Stimulated activated CD4-positive, alpha-beta T cell treated with anti-CD3 and anti-CD28 coated beads, TNF-alpha, amount 100 ng/mL, for 48 hours (primary cell): Measurements from ENCODE around the gene ADK.
"Not testable (repeated sequence)": the region's sequence is repeated elsewhere in the genome, so short reads cannot be mapped to it uniquely, and the experiment has no call there.

ENCODE experiments used
- DNase-seq, 3 donors: peaks; one replicate each; pipeline ENCODE4 v3.0.0-alpha.2; 2020; ENCODE audit warnings: low read depth in 3 of 3

The ADK gene

DNA sequence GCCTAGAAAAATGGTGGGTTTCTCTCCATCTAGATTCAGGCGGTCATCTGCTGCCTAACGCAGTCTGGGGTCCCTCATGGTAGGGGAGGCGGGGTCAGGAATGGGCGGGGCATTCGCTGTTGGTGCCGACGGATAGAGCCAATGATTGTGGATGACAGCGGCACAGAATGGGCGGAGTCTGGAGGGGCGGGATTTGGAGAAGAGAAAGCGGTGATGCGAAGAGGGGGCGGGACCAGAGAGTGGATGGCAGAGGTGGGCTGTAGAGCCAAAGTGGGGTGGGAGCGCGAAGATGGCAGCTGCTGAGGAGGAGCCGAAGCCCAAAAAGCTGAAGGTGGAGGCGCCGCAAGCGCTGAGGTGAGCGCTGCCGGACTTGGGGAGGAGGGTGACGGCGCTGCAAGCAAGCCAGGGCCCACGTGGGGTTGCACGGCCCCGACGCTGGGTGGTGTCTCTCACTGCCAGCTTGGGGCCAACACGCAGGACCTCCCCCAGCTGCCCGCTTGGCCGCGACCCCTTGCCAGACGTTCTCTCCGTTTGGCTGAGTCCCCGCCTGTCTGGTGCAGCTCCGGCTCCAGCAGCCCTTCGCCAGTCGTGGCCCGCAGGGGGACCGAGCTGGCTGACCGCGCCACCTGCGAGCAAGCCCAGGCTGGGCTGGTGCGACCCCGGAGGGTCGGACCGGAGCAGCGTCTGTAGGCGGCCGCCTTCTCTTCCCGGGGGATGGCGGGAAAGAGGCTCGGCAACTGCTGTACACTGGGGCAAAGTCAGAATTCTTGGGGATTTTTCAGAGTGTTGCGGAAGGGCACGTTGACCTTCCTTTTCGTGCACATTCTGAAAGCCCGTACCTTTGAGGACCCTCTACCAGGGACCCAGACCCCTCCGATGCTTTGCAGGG, at the start of gene ADK:
Gene ADK (plus strand): TSS at position 232 of the 889 bp plus-strand sequence. CDS start 58 bp downstream, at position 290.
- peak; percentile 99 to 100 (median 99) for DNase-seq

GRCh38 chr10:74103560-74104258, 47.3 kb upstream of the ADK start:
- DNase-seq: no peak

DNA sequence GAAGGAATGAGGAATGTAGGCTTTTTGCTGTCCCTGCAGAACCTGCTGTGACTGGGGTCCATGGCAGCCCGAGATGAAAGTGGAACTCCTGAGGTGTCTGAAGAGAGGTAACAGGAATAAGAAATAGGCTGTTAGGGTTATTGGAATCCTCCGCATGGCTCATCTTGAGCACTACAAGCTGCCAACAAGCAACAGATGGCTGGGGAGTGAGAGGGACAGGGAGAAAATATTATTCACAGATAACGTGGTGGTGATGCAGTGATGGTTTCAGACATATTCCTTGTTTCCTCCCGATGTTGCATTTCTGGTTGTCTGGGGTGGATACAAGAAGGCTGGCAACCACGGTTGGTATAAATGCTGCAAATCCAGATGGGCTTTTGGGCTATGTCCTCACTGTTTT, 46.5 kb upstream of the ADK start:
- no peak for DNase-seq

DNA sequence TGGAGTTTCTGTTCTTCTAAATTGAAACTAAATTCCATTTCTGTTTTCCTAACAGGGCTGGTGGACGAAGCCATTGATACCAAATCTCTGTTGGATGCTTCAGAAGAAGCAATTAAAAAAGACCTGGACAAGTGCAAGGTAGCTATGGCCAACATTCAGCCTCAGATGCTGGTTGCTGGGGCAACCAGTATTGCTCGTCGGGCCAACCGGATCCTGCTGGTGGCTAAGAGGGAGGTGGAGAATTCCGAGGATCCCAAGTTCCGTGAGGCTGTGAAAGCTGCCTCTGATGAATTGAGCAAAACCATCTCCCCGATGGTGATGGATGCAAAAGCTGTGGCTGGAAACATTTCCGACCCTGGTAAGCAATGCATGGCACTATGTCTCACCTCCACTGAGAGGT, 46.0 kb upstream of the ADK start:
- DNase-seq: no peak

DNA sequence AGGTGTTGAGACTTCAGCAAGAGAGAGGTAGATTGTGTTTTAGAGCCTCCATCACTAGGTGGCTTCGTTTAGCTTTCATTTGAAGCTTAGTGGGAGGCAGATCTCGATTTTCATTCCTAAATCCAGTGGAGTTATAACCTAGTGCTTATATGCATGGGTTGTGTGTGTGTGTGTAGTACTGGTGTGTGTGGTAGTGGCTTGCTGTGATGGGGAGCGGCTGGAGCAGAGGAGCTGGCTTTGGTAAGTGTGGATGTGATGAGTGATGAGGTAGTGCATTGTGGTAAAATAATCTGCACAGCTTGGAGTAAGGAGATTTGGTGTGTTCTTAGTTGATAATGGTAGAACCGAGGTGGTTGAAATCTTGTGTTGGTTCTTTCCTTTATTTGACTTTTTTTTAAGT, 43.6 kb upstream of the ADK start:
- DNase-seq: no peak

DNA sequence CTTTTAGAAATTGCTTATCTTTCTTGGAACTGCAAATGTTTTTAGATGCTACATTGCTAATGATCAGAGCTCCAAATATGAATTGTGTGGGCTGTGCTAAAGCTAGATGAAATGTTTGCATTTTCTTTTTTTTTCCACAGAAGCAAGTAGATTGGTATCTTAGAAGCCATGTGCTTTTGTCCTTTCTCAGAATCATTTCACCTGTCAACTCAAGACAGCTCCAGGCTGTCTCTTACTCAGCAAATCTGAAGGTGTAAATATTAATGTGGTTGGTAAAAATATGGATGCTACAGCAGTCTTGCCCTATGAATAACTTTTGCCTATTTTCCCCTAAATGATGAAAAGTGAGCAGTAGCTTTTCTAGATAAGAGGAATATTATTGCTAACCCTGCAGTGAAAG, 41.6 kb upstream of the ADK start:
- no peak for DNase-seq

- DNase-seq: no peak
These were observed 40.9 kb upstream of the ADK start for GRCh38 chr10:74110120-74110519.

DNA sequence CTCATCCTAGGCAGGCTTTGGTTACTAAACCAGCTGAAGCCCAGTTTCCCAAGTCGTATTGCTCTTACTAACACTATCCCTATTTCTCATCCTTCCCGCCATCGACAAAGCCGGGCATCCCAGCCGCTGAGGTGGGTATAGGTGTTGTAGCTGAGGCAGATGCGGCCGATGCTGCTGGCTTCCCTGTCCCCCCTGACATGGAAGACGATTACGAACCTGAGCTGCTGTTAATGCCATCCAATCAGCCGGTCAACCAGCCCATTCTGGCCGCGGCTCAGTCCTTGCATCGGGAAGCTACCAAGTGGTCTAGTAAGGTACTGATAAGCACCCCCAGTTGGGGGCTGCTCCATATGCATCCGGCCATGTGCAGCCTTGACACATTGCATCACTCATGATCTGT, 39.2 kb upstream of the ADK start:
- DNase-seq: no peak

- no peak for DNase-seq
These were observed 37.5 kb upstream of the ADK start for GRCh38 chr10:74113546-74113945.

DNA sequence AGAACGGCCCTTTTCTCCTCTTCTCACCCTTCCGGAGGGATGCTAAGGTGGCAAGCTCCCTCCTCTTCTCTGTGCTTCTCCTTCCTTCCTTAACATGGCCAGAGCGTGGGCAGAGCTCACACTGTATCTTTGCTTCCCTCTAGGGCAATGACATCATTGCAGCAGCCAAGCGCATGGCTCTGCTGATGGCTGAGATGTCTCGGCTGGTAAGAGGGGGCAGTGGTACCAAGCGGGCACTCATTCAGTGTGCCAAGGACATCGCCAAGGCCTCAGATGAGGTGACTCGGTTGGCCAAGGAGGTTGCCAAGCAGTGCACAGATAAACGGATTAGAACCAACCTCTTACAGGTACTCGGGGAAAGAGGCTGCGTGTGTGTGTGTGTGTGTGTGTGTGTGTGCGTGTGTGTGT, 37.0 kb upstream of the ADK start:
- DNase-seq: no peak

DNA sequence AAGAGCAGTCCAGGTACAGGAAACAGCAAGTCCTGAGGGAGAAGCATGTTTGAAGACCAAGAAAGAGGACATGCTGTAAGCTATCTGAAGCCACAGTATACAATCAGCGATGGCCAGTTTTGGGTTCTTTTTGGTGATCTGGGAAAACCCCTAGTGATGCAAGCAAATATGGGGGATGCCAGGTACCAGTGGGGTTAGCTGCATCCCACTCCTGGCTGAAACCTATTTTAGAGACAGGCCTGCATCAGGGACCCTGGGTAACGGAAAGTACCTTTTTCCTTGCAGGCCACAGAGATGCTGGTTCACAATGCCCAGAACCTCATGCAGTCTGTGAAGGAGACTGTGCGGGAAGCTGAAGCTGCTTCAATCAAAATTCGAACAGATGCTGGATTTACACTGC, 33.3 kb upstream of the ADK start:
- DNase-seq: no peak

DNA sequence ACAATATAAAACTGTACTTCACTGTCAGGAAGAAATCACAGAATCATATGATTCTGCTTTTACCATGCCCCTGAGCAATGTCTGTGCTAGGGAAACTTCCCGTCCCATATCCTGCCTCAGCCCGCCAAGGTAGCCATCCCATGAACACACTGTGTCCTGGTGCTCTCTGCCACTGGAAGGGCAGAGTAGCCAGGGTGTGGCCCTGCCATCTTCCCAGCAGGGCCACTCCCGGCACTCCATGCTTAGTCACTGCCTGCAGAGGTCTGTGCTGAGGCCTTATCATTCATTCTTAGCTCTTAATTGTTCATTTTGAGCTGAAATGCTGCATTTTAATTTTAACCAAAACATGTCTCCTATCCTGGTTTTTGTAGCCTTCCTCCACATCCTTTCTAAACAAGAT, 32.2 kb upstream of the ADK start:
- no peak for DNase-seq

GRCh38 chr10:74120911-74121310, 30.1 kb upstream of the ADK start:
- no peak for DNase-seq

- no peak for DNase-seq
These were observed 29.7 kb upstream of the ADK start for GRCh38 chr10:74121368-74121767.

DNA sequence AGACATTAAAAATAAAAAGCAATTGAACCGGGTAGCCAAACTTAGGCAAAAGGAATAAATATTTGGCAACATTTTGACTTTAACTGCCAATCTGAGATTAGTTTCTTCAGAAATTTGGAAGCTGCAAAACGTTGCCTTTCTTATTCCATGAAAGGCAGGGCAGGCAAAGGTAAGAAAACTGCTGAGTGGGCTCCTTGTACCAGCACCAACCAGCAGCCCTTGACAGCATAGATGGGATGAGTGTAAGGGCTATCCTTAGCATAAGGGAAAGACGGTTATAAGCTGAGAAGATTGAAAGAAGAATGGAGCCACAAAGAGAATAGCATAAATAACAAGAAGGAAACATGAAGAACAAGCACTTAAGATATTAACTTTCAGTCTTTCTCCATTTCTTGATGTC, 29.0 kb upstream of the ADK start:
- no peak for DNase-seq

- no peak for DNase-seq
These were observed 27.9 kb upstream of the ADK start for GRCh38 chr10:74123081-74123480.

DNA sequence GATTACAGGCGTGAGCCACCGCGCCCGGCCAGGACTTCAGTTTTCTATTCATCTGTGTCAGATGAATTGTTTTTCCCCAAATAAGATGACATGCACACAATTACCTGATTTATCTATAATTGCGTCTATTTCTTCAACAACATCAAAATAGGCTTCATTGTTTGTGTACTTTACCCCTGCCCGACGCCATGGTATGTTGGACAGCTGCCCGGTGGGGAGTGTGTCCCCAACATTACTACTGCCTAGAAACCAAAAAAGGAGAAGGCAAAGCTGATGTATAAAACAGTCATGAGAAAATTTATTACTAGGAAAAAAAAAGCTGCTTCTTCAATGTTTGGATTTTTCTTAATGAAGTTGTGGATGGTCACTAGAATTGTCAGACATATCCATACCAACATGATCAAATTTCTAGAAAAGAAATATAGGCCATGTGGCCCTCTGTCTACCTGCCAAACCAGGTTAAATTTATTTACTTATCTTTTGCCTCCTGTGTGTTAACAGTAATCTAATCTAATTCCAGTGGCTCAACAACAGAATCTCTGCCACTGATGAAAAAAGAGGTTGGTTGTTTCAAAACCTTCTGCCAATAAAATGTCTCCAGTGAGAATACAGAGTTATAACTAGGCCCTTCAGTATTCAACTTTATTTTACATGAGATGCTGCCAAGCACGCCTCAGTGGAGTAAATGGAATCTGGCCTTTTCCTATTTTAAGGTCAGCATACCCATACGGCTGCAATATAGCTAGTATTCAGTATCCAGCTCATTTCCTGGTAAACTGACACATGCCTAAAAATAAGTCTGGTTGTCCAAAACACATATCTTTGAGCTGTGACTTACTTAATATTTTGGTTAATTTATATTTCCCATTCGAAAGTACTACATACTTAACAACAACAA, 16.8 kb upstream of the ADK start:
- no peak for DNase-seq

- no peak for DNase-seq
These were observed 15.6 kb upstream of the ADK start for GRCh38 chr10:74135452-74135851.

- DNase-seq: no peak
These were observed 13.0 kb upstream of the ADK start for GRCh38 chr10:74137992-74138391.

DNA sequence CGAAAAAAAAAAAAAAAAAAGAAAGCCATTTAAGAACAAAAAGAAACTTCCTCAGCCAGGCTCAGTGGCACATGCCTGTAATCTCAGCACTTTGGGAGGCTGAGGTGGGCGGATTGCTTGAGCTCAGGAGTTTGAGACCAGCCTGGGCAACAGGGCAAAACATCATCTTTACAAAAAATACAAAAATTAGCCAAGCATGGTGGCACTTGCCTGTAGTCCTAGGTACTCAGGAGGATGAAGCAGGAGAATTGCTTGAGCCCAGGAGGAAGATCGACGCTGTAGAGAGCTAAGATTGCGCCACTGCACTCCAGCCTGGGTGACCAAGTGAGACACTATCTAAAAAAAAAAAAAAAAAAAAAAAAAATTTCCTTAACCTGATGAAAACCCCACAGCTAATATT, 12.4 kb upstream of the ADK start:
- DNase-seq: not testable (repeated sequence)

GRCh38 chr10:74139981-74140380, 11.0 kb upstream of the ADK start:
- DNase-seq: no peak

DNA sequence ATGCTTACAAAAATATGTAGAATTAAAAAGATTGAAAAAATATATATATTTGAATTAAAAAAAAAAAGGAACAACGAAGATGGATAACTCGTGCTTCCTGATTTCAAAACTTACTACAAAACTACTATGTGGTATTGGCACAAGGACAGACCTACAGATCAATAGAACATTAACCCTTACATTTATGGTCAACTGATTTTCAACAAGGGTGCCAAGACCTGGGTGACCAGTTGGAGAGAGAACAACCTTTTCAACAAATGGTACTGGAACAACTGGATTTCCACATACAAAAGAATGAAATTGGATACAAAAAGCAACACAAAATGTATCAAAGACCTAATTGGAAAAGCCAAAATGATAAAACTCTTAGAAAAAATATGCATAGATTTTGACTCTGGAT, 10.5 kb upstream of the ADK start:
- no peak for DNase-seq
